ENCODE measurements around the gene IBTK.

Gene IBTK

GRCh38 chr6:82123632-82124031 is 123.9 kb downstream of the IBTK start:
- H3K27ac ChIP-seq = no peak overlapping the region
- no peak for TF ChIP-seq CTCF (IDR thresholded peaks at IDR 0.05)
- no peaks in the 10 kb centered on the region for H3K9me3 ChIP-seq (ENCODE audit: control insufficient read depth, low read length)
- H2AFZ ChIP-seq = no peak overlapping the region
- no peaks in the 10 kb centered on the region for H3K4me1 ChIP-seq
- H3K36me3 ChIP-seq (ENCODE audit: control insufficient read depth, insufficient read depth, low read length) = no peaks in the 10 kb centered on the region
- no peak overlapping the region for H3K9ac ChIP-seq
- no peak overlapping the region for H3K4me2 ChIP-seq (ENCODE audit: low read length)
- no peak overlapping the region for H3K4me3 ChIP-seq (ENCODE audit: low read depth, low read length)
- H3K79me2 ChIP-seq = no peaks in the 10 kb centered on the region
- H3K27me3 ChIP-seq (ENCODE audit: control insufficient read depth, insufficient read depth, low read length) = no peaks in the 10 kb centered on the region

Measured in parathyroid adenoma (tissue), 2 donors.